GM19468 (cell line): ENCODE results near the gene EFCAB7.
"Not testable (repeated sequence)": the region's sequence is repeated elsewhere in the genome, so short reads cannot be mapped to it uniquely, and the experiment has no call there.

ENCODE experiments used
- ATAC-seq: cut with Tn5 transposase; IDR thresholded peaks from one replicate; pipeline ENCODE4 v1.9.1; 2021; ENCODE audit warnings: mild to moderate bottlenecking, moderate library complexity, moderate number of reproducible peaks; ENCODE audit not compliant: unreplicated experiment; ENCODE audit errors: extremely low read depth

The EFCAB7 gene

DNA sequence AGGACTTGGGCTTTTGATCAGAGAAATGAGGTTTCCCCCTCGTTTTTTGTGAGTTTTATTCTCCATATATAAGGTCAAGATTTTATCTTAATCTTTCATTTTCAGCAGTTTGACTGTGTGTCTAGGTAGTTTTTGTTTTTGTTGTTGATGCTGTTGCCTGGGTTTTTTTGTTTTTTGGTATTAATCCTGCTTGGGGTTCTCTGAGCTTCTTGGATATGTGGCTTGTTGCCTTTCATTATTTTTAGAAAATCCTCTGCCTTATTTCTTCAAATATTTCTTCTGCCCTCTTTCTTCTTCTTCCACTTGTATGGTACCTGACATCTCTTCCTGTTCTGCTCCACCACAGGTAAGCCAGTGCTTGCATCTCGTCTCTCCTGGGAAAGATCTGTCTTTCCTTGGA is 25.0 kb downstream of the EFCAB7 start:
- ATAC-seq = no peak

DNA sequence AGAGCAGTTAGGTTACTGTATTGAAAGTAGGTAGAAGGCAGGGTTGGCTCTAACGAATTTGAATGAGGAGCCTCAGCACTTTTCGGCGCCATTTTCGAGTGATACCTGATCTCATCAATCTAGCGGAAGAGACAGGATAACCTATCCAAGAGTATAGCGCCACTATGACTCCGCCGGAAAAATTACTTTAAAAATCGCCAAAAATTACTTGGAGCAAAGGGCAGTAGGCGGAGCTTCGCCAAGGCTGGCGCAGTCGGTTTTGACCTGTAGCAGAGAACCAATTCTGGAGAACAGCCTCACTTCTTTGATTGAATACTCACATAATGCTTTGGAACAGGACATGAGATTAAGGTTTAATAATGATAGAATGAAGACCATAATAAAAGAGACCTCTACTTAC is 25.6 kb downstream of the EFCAB7 start:
- ATAC-seq = no peak

DNA sequence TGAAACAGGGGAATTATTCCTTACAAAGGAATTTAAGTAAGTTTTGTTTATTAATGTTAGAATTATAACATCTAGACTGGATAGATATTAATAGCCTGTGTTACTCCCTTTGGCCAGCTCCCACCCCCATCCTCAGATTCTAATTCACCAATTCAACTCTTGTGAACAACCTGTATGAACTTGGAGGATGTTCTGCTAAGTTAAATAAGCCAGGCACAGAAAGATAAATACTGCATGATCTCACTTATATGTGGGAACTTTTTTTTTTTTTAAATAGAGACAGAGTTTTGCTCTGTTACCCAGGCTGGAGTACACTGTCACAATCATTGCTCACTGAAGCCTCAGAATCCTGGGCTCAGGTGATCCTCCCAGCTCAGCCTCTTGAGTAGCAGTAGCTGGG is 32.2 kb downstream of the EFCAB7 start:
- no peak for ATAC-seq

DNA sequence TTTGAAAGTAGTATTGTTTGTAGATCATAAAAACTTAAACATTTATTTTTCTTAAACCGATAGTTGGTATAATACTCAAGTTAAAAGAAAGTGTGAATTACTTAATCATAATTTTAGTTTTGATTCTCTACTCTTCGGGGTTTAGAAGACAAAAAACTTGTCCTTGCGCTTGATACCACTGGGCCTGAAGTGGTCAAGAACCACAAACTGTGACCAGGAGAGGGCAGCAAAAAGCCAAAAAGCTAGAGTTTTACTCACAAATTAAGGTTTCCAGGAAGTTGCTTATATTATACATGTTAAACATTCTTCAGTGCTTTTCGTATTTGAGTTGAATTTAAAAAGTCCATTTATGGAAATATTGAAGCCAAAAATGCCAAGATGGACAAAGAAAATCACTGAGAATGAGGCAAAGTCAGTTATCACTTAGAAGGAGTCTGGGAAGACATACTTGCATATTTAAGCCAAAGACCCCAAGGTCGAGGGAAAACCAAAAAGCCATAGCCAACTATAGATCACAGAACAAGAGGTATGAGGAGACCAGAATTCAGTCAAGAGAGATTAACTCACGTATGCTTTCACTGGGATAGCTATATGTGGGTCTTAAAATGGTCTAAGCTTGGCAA is 34.2 kb downstream of the EFCAB7 start:
- no peak for ATAC-seq

DNA sequence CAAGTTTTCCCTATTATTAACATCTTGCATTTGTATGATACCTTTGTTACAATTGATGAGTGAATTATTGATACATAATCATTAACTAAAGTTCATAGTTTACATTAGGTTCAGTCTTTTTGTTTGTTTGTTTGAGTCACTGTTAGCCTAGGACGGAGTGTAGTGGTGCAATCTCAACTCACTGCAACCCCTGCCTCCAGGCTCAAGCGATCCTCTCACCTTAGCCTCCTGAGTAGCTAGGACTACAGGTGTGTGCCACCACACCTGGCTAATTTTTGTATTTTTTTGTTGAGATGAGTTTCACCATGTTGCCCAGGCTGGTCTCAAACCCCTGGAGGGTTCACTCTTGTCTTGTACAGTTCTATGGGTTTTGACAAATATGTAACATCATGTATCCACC is 36.0 kb downstream of the EFCAB7 start:
- no peak for ATAC-seq

DNA sequence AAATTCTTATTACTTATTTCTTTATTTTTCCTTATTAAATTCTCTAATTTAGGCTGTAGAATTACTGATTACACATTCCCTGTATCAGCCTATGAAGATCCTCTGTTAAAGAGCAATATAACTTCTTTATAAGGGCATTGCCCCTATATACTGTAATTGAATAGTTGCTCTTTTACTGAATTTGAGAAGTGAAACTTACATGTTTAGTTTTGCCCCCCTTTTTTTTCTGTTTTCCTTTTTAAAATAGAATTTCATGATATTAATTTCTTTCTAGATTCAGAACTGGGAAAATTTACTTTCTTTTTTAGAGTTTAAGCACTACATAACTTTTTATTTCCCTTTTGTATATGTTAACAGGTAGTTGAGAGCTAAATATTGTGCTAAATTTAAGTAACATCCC is 40.4 kb downstream of the EFCAB7 start:
- ATAC-seq = no peak

DNA sequence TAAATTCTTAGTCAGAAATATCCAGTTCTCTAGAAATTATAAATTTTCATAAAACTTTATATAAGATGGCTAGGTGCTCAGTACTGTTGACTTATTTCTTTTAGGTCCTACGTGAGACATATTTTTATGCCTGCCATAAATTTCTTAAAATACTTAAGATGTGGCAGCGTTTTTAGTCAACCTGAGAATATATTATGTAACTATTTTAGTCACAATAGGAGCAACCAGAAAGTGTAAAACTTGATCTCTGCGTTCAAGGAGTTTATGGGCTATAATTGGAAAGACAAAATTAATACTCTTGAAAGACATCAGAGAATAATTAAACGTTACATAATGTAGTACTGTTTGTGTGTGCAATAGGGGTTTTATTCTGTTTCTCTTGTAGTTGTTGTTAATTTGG is 45.7 kb downstream of the EFCAB7 start:
- no peak for ATAC-seq

DNA sequence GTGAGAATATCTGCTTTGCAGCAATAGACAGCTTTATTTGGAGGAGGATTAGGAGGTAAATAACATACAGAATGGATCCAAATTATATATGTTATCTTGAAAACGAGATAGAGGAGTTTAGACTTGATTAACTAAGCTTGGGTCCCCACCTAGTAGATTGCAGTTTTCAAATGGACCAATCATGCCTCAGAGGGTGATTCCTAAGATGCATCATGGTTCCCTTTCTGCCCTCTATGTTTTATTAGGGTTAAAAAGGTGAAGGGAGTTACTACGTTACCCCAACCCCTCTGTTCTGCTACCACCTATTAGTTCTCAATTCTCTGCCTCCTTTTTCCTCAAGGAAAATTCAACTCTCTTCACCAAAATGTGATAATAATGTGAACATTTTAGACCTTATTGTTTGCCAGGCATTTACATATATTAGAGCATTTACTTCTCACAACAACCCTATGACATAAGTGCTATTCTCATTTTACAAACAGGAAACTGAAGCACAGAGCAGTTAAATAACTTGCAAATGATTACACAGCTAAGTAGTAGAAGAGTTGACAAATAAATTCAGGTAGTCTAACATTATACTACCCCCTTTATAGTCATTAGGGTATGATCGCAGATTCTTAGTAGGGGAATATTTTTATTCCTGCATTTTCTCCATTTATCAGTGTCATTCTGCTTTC is 46.5 kb downstream of the EFCAB7 start:
- ATAC-seq = no peak

DNA sequence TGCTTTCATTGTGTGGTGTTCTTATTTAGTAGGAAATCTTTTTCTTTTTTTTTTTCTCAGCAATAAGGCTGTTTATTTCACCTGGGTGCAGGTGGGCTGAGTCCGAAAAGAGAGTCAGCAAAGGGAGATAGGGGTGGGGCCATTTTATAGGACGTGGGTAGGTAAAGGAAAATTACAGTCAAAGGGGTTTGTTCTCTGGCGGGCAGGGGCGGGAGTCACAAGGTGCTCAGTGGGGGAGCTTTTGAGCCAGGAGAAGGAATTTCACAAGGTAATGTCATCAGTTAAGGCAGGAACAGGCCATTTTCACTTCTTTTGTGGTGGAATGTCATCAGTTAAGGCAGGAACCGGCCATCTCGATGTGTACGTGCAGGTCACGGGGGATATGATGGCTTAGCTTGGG is 49.4 kb downstream of the EFCAB7 start:
- ATAC-seq = not testable (repeated sequence)

DNA sequence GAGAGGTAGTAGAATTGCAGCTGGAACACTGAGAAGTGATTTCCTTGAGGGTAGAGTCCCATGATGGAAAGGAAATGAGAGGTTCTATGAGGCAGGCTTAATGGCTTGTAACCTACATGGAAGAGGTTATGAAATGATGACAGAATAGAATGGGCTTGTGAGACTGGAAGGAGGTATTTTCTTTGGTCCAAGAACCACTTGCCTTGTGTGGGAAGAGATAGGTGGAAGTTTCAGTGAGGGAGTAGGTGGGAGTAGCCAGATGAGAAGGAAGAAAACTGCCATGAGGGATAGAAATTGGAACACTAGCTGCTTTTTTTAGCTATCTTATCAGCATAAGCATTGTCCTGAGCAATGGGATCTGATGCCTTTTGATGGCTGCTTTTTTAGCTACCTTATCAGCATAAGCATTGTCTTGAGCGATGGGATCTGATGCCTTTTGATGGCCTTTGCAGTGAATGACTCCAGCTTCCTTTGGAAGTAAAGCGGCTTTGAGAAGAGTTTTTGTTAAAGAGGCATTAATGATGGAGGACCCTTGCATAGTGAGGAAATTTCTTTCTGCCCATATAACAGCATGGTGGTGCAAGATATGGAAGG is 51.0 kb downstream of the EFCAB7 start:
- not testable (repeated sequence) for ATAC-seq

DNA sequence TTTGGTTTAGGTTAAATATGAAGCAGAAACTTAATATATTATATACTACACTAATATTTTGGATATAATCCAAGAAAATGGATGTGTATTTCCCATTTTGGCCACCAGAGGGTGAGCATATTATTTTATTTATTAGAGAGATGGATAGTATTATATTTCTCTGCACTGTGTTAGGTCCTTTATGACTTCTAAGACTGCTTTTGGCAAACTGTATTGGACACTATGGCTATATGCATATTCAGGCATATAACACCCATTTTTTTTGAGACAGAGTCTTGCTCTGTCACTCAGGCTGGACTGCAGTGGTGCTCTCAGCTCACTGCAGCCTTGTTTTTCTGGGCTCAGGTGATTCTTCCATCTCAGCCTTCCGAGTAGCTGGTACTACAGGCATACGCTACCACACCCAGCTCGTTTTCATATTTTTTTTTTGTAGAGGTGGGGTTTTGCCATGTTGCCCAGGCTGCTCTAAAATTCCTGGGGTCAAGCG is 52.1 kb downstream of the EFCAB7 start:
- ATAC-seq = no peak

DNA sequence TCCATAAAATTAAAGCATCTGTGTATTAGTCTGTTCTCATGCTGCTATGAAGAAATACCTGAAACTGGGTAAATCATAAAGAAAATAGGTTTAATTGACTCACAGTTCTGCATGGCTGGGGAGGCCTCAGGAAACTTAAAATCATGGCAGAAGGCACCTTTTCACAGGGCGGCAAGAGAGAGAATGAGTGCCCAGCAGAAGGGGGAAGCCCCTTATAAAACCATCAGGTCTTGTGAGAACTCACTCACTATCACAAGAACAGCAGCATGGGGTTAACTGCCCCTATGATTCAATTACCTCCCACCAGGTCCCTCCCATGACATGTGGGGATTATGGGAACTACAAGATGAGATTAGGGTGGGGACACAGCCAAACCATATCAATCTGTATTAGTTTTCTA is 63.0 kb downstream of the EFCAB7 start:
- ATAC-seq = not testable (repeated sequence)

DNA sequence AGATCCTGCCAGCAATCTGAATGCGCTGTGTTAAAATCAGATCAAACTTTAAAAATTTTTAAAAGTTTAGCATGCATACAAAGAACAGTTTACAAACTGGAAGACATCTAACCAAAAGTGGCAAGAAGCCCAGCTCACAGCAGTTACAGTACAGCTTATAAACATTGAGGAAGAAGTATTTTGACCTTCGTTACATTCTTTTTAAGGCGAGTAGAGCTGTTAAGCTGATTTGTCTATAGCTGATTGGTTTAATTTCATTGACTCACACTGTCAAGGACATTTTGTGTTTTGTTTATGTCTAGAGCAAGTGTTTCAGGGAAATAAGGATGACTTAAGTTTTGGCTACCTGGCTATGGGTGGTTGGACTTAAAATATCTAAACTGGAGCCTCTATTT is 66.8 kb downstream of the EFCAB7 start:
- no peak for ATAC-seq

DNA sequence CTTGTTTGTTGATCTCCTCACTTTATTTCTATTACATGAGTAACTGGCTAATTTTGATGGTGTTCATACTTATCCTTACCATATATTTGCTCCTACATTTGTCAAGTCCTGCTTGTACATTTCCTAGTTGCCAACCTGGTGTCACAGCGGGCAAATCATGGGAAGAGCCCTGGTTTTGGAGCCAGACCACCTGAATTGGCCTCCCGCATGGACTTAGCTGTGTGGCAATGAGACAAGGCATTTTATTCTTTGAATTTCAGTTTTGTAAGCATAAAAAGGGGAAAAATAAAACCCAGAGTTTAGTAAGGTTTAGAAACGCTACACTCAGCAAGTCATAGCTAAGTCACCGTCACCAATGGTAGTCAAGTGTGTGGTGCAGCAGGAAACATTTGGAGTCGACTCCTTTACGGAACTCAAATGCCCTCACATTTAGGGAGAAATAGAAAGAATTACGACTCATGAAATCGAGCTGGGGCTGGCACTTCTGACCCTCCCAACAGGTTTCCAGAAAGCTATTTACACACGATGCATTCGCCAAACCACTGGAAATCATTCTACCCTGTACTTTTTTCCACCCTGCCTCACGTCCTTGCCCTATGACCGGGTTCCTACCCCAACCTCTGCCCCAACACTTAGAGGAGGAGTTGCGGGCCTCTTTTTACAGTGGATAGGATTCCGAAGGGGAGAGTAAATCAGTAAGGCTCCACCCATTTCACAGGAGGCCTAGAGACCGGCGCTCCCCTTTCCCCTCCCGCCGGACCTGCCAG is 69.4 kb downstream of the EFCAB7 start:
- no peak for ATAC-seq

DNA sequence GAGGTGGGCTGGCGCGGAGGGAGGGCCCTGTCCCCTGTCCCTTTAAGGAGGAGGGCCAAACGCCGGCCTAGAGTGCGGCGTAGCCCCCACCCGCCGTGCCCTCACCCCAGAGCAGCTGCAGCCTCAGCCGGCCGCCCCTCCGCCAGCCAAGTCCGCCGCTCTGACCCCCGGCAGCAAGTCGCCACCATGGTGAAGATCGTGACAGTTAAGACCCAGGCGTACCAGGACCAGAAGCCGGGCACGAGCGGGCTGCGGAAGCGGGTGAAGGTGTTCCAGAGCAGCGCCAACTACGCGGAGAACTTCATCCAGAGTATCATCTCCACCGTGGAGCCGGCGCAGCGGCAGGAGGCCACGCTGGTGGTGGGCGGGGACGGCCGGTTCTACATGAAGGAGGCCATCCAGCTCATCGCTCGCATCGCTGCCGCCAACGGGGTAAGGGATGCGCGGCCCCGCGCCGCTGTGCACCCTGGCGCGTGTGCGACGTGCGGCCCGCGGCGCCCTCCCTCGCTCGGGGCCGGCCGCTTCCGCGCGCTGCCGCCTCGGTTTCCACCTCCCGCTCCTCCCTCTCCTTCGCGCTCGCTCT is 70.1 kb downstream of the EFCAB7 start, which contains the start of gene PGM1:
Gene PGM1 (plus strand): TSS at position 109 of the 583 bp plus-strand sequence. CDS start 78 bp downstream, at position 187.
- peak; percentile 77 for ATAC-seq

DNA sequence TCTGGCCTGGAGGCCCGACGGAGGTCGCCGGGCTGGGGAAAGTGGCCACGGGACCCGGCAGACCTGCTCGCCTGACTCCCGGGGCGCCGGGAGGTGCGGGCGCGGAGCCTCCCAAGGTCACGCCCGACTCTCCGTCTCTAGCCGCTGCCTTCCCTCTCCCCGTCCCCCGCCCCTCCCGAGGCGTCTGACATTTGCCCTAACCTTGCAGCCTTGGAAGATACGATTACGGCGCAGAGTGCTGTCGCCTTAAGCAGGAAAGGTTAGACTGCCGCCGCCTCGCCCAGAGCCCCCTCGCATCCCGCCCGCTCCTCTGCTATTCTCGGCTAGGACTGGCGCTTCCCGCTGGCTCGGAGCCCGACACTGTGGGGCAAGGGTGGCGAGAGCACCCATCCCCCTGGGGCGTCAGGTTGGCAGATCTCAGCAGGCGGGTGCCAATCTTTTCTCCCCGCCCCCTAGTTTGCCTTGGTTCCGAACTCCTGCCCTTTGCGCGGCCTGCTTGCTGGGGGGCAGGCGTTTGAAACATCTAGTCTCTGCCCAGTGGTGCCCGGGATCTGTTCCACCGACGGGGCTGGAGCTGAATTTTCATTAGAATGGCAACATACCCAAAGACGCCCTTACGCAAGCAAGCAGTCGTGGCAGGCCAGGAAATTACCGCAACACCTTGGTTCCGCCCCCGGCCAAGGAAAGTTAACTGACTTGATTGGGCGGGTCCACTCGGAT is 70.7 kb downstream of the EFCAB7 start:
- peak; percentile 26 for ATAC-seq

DNA sequence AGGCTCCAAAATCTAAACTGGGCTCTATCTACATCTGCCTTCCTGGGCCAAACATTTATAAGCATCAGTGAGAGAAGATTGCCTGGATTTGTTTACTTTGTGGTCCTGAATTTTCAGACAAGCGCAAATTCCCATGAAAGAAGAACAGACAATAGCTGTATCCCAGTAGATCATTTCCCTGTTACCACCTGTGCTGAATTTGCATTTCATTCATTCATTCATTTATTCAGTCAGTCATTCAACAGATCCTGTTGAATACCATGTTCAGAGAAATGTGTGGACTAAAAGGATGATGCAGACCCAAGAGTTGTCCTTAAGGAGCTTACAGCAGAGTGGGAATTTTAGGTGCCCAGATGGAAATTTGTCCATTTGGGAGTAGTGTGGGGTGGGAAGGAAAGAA is 72.1 kb downstream of the EFCAB7 start:
- no peak for ATAC-seq

DNA sequence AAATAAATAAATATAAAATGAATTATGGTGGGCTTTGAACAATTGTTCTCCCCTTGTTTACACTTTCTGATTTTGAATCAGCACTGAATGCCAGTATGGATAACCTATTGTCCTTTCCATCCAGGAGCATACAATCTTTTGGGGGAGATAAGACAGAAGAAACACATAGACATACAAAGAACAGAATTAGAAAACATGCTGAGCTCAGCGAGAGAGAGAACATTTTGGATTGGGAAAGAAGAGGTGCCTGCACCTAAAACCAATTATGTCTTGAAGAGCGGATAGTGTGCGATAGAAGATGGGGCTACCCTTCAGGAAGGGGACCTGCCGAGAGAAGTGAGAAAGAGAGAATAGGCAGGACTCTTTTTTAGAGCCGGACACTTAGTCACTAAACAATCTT is 76.5 kb downstream of the EFCAB7 start:
- no peak for ATAC-seq

DNA sequence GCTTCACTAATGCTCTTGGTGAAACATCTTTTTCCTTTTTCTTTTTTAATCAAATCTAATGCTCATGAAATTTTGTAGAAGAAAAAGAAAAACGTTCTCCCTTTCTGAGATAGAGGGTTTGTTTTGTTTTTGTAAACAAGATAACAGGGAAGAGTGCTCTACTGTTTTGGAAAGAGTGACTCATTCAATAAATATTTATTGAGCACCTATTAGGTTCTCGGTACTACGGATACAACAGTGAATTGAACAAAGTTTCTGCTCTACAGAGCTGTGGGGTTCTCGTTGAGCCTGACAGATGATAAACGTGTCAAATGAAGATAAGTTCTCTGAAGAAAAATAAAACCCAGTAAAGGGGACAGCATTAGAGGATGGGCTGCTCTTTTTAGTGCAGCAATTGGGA is 76.9 kb downstream of the EFCAB7 start:
- no peak for ATAC-seq

DNA sequence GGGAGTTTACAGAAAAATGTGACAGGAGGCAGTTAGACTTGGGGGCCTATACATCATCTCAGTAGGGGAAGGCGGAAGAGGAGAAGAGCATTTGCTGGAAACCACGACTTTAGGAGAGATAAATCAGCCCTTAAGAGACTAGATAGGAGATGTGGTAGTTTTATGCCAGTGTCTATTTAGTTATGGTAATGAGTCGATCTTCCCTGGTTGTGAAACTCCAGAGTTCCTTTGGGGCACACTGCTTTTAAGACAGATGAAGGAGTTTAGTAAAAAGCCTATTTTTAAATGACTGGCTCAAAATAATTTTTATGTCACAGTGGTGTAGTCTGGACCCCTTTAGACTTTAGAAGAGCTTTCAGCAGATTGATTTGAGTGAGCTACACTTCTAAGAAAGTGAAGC is 77.7 kb downstream of the EFCAB7 start:
- no peak for ATAC-seq
